ENCODE measurements around the gene SDHB. TPM values are rescaled to one million over a fixed set of nuclear protein-coding genes. Genes with fewer than 3 reads are reported as not detected.
A peak's percentile ranks its signal among the peaks of the same experiment; 100 is the strongest.

SDHB gene
- total RNA-seq, 3 donors from 2014 or later, result 145 to 177 (median 163) TPM

- no peaks in the 10 kb centered on the region for H3K4me1 ChIP-seq (ENCODE audit: low read depth)
- DNase-seq (no peak), ATAC-seq (no peak)
- intact Hi-C loops (cut with DNase I, micrococcal nuclease), result no loop called here
- no peak for TF ChIP-seq CTCF (IDR thresholded peaks at IDR 0.05)
- H3K4me3 ChIP-seq, result no peak overlapping the region
- H3K9me3 ChIP-seq, result no peaks in the 10 kb centered on the region
- H3K36me3 ChIP-seq (ENCODE audit: low read depth), result peaks cover 13% of the 10 kb centered on the region
These were observed 23.6 kb downstream of the SDHB start for GRCh38 chr1:17030206-17030605.

GRCh38 chr1:17028662-17029188 is 25.1 kb downstream of the SDHB start:
- DNase-seq (no peak), ATAC-seq (no peak)
- Histone ChIP-seq H3K4me1 (ENCODE audit: low read depth) (no peaks in the 10 kb centered on the region), H3K9me3 (no peaks in the 10 kb centered on the region), H3K36me3 (ENCODE audit: low read depth) (peaks cover 13% of the 10 kb centered on the region), H3K4me3 (no peak overlapping the region)
- TF ChIP-seq CTCF (IDR thresholded peaks at IDR 0.05), result no peak
- intact Hi-C loops (cut with DNase I, micrococcal nuclease), result no loop called here

- intact Hi-C loops (cut with DNase I, micrococcal nuclease), result no loop called here
These were observed 25.9 kb downstream of the SDHB start for GRCh38 chr1:17027900-17028299.

GRCh38 chr1:17027403-17027802 is 26.4 kb downstream of the SDHB start:
- no peaks in the 10 kb centered on the region for H3K9me3 ChIP-seq
- peaks cover 5% of the 10 kb centered on the region for H3K36me3 ChIP-seq (ENCODE audit: low read depth)
- TF ChIP-seq CTCF (IDR thresholded peaks at IDR 0.05), result no peak
- DNase-seq (no peak), ATAC-seq (peak; percentile 29)
- H3K4me1 ChIP-seq (ENCODE audit: low read depth), result no peaks in the 10 kb centered on the region
- intact Hi-C loops (cut with DNase I, micrococcal nuclease), result no loop called here
- no peak overlapping the region for H3K4me3 ChIP-seq

More at GRCh38 chr1:17027900-17028299, 25.9 kb downstream of the SDHB start:
- ATAC-seq, result no peak
- peaks cover 7% of the 10 kb centered on the region for H3K36me3 ChIP-seq (ENCODE audit: low read depth)
- no peak for TF ChIP-seq CTCF (IDR thresholded peaks at IDR 0.05)
- no peak overlapping the region for H3K4me3 ChIP-seq
- no peak for DNase-seq
- H3K9me3 ChIP-seq, result no peaks in the 10 kb centered on the region
- no peaks in the 10 kb centered on the region for H3K4me1 ChIP-seq (ENCODE audit: low read depth)

GRCh38 chr1:17024721-17025120 is 29.1 kb downstream of the SDHB start:
- no peaks in the 10 kb centered on the region for H3K4me1 ChIP-seq (ENCODE audit: low read depth)
- ATAC-seq (no peak), DNase-seq (no peak)
- H3K4me3 ChIP-seq, result no peak overlapping the region
- intact Hi-C loops (cut with DNase I, micrococcal nuclease), result no loop called here
- peaks cover 19% of the 10 kb centered on the region for H3K36me3 ChIP-seq (ENCODE audit: low read depth)
- TF ChIP-seq CTCF (IDR thresholded peaks at IDR 0.05), result no peak
- no peaks in the 10 kb centered on the region for H3K9me3 ChIP-seq

GRCh38 chr1:17023573-17023972 is 30.3 kb downstream of the SDHB start:
- no peak for TF ChIP-seq CTCF (IDR thresholded peaks at IDR 0.05)
- Histone ChIP-seq H3K4me3 (no peak overlapping the region), H3K36me3 (ENCODE audit: low read depth) (peaks cover 19% of the 10 kb centered on the region), H3K9me3 (no peaks in the 10 kb centered on the region), H3K4me1 (ENCODE audit: low read depth) (no peaks in the 10 kb centered on the region)
- ATAC-seq (no peak), DNase-seq (no peak)
- intact Hi-C loops (cut with DNase I, micrococcal nuclease), result no loop called here

All from mucosa of descending colon (tissue), 3 donors.